Activated CD8-positive, alpha-beta memory T cell treated with anti-CD3 and anti-CD28 coated beads, Interleukin-2, amount 10 ng/mL, durations not matched to agents 7 days and 5 days (primary cell): ENCODE measurements around the gene CD27. TPM values are rescaled to one million over a fixed set of nuclear protein-coding genes. Genes with fewer than 3 reads are reported as not detected.
"Not testable (repeated sequence)": the region's sequence is repeated elsewhere in the genome, so short reads cannot be mapped to it uniquely, and the experiment has no call there.

Experiments used
- ATAC-seq: fragments of 150-1000 bp; cut with Tn5 transposase; one replicate; pipeline ENCODE4 v1.10.0; 2021; ENCODE audit warnings: moderate library complexity
- CTCF ChIA-PET: fragments of 350-600 bp; sonication (Branson Sonifier 250); formaldehyde crosslinking; loops from one replicate; lab custom pipeline; 2021; ENCODE audit warnings: antibody characterized with exemption; lab: Charles Lee
- DNase-seq: peaks from one replicate; pipeline ENCODE4 v3.0.0-alpha.2; 2020
- H3K27ac Mint-ChIP-seq: one replicate; pipeline ENCODE4 v1.8.0; 2021; ENCODE audit warnings: mild to moderate bottlenecking, mixed read lengths
- H3K27me3 Mint-ChIP-seq: one replicate; pipeline ENCODE4 v1.8.0; 2021; ENCODE audit warnings: mixed read lengths
- H3K36me3 Mint-ChIP-seq: one replicate; pipeline ENCODE4 v1.8.0; 2021; ENCODE audit warnings: mild to moderate bottlenecking, mixed read lengths
- H3K4me1 Mint-ChIP-seq: one replicate; pipeline ENCODE4 v1.8.0; 2021; ENCODE audit warnings: mixed read lengths
- H3K4me3 Mint-ChIP-seq: one replicate; pipeline ENCODE4 v1.8.0; 2021; ENCODE audit warnings: mild to moderate bottlenecking, moderate library complexity, mixed read lengths
- H3K9me3 Mint-ChIP-seq: one replicate; pipeline ENCODE4 v1.8.0; 2022; ENCODE audit warnings: low read depth, mixed read lengths
- total RNA-seq, 2 experiments: library from RNA; stranded (reverse); gene quantifications; one replicate each; pipeline ENCODE4 v1.2.3, GENCODE V29; 2021

The CD27 gene
- total RNA-seq, 2 experiments from 2014 or later = 44.9 to 67.3 TPM

GRCh38 chr12:6459004-6459337, 14.2 kb downstream of the CD27 start:
- peaks cover 77% of the 10 kb centered on the region for H3K36me3 Mint-ChIP-seq
- ATAC-seq = no peak
- H3K27me3 Mint-ChIP-seq = no peaks in the 10 kb centered on the region
- no peaks in the 10 kb centered on the region for H3K9me3 Mint-ChIP-seq
- CTCF ChIA-PET = interaction anchor here (1.0 to 5.8 kb wide), 4 partner anchors 11 to 34 kb away, joined by 6 to 45 read pairs (median 7); partner anchors contain the start of genes CD27 and VAMP1
- H3K27ac Mint-ChIP-seq = peak overlapping the region; percentile 82
- DNase-seq = no peak
- peaks cover 81% of the 10 kb centered on the region for H3K4me1 Mint-ChIP-seq
- no peak overlapping the region for H3K4me3 Mint-ChIP-seq

DNA sequence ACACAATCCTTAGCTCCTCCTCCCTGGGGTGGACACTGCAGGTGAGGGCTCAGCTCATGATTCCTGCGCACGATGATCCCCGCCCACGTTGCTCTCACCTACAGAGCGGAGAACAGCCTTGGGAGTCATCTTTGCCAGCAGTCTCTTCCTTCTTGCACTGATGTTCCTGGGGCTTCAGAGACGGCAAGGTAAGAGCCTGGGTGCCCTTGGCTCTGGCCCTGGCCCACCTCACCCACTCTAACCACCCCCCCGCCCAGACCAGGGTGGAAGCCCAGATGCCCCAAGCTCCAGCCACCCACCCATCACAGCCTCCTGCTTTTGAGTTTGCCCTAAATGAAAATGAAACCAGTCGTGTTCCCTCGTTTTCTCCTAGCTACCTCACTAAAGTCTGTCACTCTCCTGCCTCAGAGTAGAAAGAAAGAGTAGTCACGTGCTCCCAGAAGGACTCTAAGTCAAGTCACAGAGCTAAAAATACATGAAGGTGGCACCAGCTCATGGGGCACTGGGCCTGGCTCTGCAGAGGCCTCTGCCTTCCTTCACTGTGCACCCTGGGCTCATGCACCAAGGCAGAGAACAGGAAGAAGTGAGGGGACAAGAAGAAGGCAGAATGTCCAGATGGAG, 16.1 kb downstream of the CD27 start:
- Mint-ChIP-seq H3K27ac (peak overlapping the region; percentile 98), H3K36me3 (peaks cover 80% of the 10 kb centered on the region), H3K9me3 (no peaks in the 10 kb centered on the region), H3K4me1 (peaks cover 84% of the 10 kb centered on the region), H3K4me3 (peak overlapping the region; percentile 72), H3K27me3 (no peaks in the 10 kb centered on the region)
- ATAC-seq = peak; percentile 34
- no peak for DNase-seq
- CTCF ChIA-PET = interaction anchor here (0.8 to 6.7 kb wide), 12 partner anchors 9 to 125 kb away, joined by 3 to 171 read pairs (median 12); partner anchors contain the start of genes CD27, GAPDH, IFFO1 and TAPBPL

- DNase-seq (peak; percentile 97), ATAC-seq (peak; percentile 82)
- H3K36me3 Mint-ChIP-seq = peaks cover 83% of the 10 kb centered on the region
- peak overlapping the region; percentile 98 for H3K27ac Mint-ChIP-seq
- H3K27me3 Mint-ChIP-seq = no peaks in the 10 kb centered on the region
- H3K4me3 Mint-ChIP-seq = peak overlapping the region; percentile 72
- no peaks in the 10 kb centered on the region for H3K9me3 Mint-ChIP-seq
- CTCF ChIA-PET = interaction anchor here (0.8 to 6.7 kb wide), 12 partner anchors 10 to 126 kb away, joined by 3 to 171 read pairs (median 12); partner anchors contain the start of genes CD27, GAPDH, IFFO1 and TAPBPL
- peaks cover 87% of the 10 kb centered on the region for H3K4me1 Mint-ChIP-seq
Observed at GRCh38 chr12:6461401-6462233, 16.9 kb downstream of the CD27 start.

DNA sequence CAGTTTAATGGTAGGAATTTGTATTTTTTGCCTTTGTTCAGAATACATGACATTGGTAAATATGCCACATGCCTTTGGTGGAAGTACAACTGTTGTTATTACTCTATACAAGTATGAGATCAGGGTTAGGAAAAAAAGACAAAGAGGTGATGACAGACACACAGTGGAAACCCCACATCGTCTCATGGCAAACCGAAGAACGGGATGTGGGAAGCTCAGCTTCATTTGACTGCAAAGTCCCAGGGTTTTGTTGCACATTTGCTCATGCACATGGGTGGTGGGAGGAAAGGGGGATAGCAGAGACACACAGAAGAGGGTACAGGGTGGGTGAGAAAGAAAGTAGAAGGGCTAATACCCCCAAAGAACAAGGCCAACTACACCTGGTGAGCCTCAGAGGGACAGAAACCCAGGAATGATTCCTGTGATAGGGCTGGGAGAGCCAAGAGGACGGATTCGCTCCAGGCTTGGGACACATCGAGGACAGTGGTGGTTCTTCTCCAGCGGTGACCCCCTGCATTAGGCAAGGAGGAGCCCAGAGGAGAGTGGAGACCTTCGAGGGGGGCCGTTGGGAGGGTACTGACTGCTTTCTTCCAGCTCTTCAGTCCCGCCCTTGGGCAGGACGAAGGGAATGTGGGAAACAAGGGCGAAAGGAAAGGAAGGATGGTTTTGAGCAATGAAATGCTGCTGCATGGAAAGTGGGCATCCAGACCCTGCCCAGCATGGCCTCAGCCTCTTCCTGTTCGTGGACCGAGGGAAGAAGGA, 17.7 kb downstream of the CD27 start:
- ATAC-seq (peak; percentile 28), DNase-seq (peak; percentile 72)
- peaks cover 88% of the 10 kb centered on the region for H3K4me1 Mint-ChIP-seq
- CTCF ChIA-PET = interaction anchor here (1.2 to 6.7 kb wide), 11 partner anchors 9 to 139 kb away, joined by 4 to 171 read pairs (median 10); partner anchors contain the start of genes CD27, TAPBPL and VAMP1
- H3K27me3 Mint-ChIP-seq = no peaks in the 10 kb centered on the region
- H3K36me3 Mint-ChIP-seq = peaks cover 84% of the 10 kb centered on the region
- H3K9me3 Mint-ChIP-seq = no peaks in the 10 kb centered on the region
- peak overlapping the region; percentile 98 for H3K27ac Mint-ChIP-seq
- H3K4me3 Mint-ChIP-seq = peak overlapping the region; percentile 72

DNA sequence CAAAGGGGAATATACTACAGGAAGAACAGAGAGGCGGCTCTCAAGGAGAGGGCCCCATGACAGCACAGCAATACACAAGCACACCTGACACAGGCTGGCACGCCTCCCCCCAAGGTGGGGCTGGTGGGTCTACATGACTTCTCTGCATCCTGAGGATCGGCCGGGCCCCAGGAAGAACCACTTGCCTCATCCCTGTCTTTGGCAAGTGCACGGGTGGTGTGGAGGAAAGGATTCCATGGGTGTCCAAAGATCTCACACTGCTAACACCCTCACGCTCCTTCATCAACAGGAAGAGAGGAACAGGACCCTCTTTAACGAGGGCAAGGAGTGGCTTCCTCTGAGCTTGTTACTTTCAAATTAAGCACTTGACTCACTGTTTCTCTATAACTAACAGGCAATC, 18.5 kb downstream of the CD27 start:
- Mint-ChIP-seq H3K27ac (peak overlapping the region; percentile 98), H3K4me3 (peak overlapping the region; percentile 72), H3K4me1 (peaks cover 92% of the 10 kb centered on the region), H3K36me3 (peaks cover 85% of the 10 kb centered on the region), H3K9me3 (no peaks in the 10 kb centered on the region), H3K27me3 (no peaks in the 10 kb centered on the region)
- CTCF ChIA-PET = interaction anchor here (0.8 to 6.7 kb wide), 10 partner anchors 8 to 140 kb away, joined by 3 to 171 read pairs (median 5); partner anchors contain the start of genes CD27, TAPBPL and VAMP1
- ATAC-seq = no peak
- no peak for DNase-seq

DNA sequence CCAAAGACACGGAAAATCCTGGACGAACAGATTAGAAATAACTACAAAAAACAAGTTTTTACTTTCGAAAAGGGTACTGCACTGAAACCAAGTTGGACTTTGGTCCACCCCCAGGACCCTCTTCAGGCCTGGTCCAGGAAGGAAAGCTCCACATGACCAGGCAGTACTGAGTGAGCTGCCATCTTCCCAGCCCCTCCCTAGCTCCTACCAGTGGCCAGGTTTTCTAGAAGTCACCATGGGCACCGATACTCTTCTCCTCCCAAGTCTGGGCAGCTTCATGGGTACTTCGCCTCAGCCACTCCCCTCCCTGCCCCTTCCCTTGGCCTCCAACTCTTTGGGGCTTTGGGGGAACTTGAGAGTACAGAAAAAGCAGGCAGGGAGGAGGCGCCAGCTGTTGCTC, 19.1 kb downstream of the CD27 start:
- DNase-seq (no peak), ATAC-seq (no peak)
- Mint-ChIP-seq H3K27me3 (no peaks in the 10 kb centered on the region), H3K27ac (peak overlapping the region; percentile 98), H3K4me3 (peak overlapping the region; percentile 72), H3K4me1 (peaks cover 92% of the 10 kb centered on the region), H3K36me3 (peaks cover 85% of the 10 kb centered on the region), H3K9me3 (no peaks in the 10 kb centered on the region)
- CTCF ChIA-PET = interaction anchor here (0.8 to 6.7 kb wide), 11 partner anchors 8 to 141 kb away, joined by 3 to 171 read pairs (median 5); partner anchors contain the start of genes CD27, TAPBPL and VAMP1

- Mint-ChIP-seq H3K4me3 (no peak overlapping the region), H3K4me1 (peaks cover 92% of the 10 kb centered on the region), H3K27me3 (no peaks in the 10 kb centered on the region), H3K36me3 (peaks cover 85% of the 10 kb centered on the region), H3K27ac (peak overlapping the region; percentile 98), H3K9me3 (no peaks in the 10 kb centered on the region)
- ATAC-seq = no peak
- DNase-seq = no peak
- CTCF ChIA-PET = interaction anchor here (0.8 to 6.7 kb wide), 22 partner anchors 8 to 146 kb away, joined by 3 to 171 read pairs (median 6); partner anchors contain the start of genes CD27, LTBR, MRPL51 and TAPBPL
Observed at GRCh38 chr12:6464531-6464930, 19.8 kb downstream of the CD27 start.

GRCh38 chr12:6465467-6466183, 20.9 kb downstream of the CD27 start:
- CTCF ChIA-PET = interaction anchor here (0.6 to 6.7 kb wide), 34 partner anchors 10 to 147 kb away, joined by 3 to 171 read pairs (median 5); partner anchors contain the start of genes CD27, LTBR, MRPL51 and TAPBPL
- Mint-ChIP-seq H3K9me3 (no peaks in the 10 kb centered on the region), H3K4me3 (no peak overlapping the region)

GRCh38 chr12:6466184-6466573, 21.4 kb downstream of the CD27 start:
- Mint-ChIP-seq H3K4me1 (peaks cover 84% of the 10 kb centered on the region), H3K36me3 (peaks cover 75% of the 10 kb centered on the region), H3K27ac (peak overlapping the region; percentile 77), H3K27me3 (no peaks in the 10 kb centered on the region), H3K9me3 (no peaks in the 10 kb centered on the region), H3K4me3 (no peak overlapping the region)
- DNase-seq = no peak
- no peak for ATAC-seq
- CTCF ChIA-PET = interaction anchor here (0.8 to 6.7 kb wide), 25 partner anchors 10 to 143 kb away, joined by 3 to 171 read pairs (median 7); partner anchors contain the start of genes CD27, LTBR, MRPL51 and TAPBPL

More at GRCh38 chr12:6465467-6466183, 20.9 kb downstream of the CD27 start:
- peaks cover 80% of the 10 kb centered on the region for H3K36me3 Mint-ChIP-seq
- no peak for ATAC-seq
- no peaks in the 10 kb centered on the region for H3K27me3 Mint-ChIP-seq
- H3K4me1 Mint-ChIP-seq = peaks cover 87% of the 10 kb centered on the region
- peak overlapping the region; percentile 77 for H3K27ac Mint-ChIP-seq
- DNase-seq = peak; percentile 61

DNA sequence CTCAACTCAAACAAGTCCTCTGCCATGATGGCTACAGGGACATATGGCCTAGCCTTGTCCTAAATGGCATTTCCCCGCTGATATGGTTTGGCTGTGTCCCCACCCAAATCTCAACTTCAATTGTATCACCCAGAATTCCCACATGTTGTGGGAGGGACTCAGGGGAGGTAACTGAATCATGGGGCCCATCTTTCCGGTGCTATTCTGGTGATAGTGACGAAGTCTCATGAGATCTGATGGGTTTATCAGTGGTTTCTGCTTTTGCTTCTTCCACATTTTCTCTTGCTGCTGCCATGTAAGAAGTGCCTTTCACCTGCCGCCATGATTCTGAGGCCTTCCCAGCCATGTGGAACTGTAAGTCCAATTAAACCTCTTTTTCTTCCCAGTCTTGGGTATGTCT, 22.0 kb downstream of the CD27 start:
- H3K27me3 Mint-ChIP-seq, H3K9me3 Mint-ChIP-seq, H3K4me3 Mint-ChIP-seq, DNase-seq, ATAC-seq: not testable (repeated sequence)
- Mint-ChIP-seq H3K4me1 (peaks cover 82% of the 10 kb centered on the region), H3K27ac (peak overlapping the region; percentile 24), H3K36me3 (peaks cover 70% of the 10 kb centered on the region)
- CTCF ChIA-PET = interaction anchor here (0.8 to 6.7 kb wide), 10 partner anchors 23 to 143 kb away, joined by 3 to 171 read pairs (median 11); partner anchors contain the start of genes CD27 and MRPL51

GRCh38 chr12:6467571-6468282, 23.0 kb downstream of the CD27 start:
- not testable (repeated sequence) for DNase-seq, H3K27me3 Mint-ChIP-seq, H3K9me3 Mint-ChIP-seq, ATAC-seq
- Mint-ChIP-seq H3K36me3 (peaks cover 60% of the 10 kb centered on the region), H3K4me1 (peaks cover 78% of the 10 kb centered on the region), H3K27ac (peak overlapping the region; percentile 56), H3K4me3 (peak overlapping the region; percentile 87)
- CTCF ChIA-PET = interaction anchor here (1.1 to 4.2 kb wide), 3 partner anchors 21 to 42 kb away, joined by 3 to 40 read pairs (median 3); partner anchors contain the start of gene MRPL51
